ENCODE data around the gene VEGFB.

DNA sequence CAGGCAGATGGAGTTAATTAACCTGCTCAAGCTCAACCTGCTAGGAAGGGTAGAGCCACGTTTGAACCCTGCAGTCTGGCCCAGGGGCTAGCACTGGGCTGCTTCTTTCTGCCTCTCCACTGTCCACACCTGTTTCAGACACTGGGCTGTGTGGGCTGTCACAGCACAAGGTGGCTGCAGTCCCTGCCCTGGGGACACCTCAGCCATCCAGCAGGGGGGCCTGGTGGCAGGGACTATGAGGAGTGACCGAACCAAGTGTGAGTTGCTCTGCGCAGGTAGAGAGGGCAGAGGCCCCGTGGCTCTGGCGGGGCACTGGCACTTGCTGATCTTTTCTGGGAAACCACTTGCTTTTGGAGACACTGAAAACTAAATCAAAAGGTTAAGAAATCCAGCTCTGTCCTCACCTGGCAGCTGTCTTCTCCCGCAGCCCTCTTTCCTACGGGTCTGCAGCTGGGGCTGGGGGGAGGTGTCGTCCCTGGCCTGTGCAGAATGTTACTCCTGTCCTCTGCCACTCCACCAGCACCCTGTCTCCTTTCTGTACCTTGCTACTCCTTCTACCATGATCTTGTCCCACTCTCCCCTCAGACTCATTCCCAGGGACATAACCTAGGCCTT lies 44.3 kb downstream of the VEGFB start:
- TF ChIP-seq, protein P1, sequence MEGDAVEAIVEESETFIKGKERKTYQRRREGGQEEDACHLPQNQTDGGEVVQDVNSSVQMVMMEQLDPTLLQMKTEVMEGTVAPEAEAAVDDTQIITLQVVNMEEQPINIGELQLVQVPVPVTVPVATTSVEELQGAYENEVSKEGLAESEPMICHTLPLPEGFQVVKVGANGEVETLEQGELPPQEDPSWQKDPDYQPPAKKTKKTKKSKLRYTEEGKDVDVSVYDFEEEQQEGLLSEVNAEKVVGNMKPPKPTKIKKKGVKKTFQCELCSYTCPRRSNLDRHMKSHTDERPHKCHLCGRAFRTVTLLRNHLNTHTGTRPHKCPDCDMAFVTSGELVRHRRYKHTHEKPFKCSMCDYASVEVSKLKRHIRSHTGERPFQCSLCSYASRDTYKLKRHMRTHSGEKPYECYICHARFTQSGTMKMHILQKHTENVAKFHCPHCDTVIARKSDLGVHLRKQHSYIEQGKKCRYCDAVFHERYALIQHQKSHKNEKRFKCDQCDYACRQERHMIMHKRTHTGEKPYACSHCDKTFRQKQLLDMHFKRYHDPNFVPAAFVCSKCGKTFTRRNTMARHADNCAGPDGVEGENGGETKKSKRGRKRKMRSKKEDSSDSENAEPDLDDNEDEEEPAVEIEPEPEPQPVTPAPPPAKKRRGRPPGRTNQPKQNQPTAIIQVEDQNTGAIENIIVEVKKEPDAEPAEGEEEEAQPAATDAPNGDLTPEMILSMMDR (conservative IDR thresholded peaks at IDR 0.05; ENCODE audit: low read depth, low read length), result no peak
- no peak for TF ChIP-seq SMC3 (IDR thresholded peaks at IDR 0.05; ENCODE audit: low read depth, low read length)
